Measurements from ENCODE around the gene EXD3. TPM values are rescaled to one million over a fixed set of nuclear protein-coding genes. Genes with fewer than 3 reads are reported as not detected.

Gene EXD3
- total and polyA plus RNA-seq, 2 of the 13 experiments (the other 11 are each of a cell fraction or from before 2014, with no cell fraction given): 2.7 to 4.8 TPM

DNA sequence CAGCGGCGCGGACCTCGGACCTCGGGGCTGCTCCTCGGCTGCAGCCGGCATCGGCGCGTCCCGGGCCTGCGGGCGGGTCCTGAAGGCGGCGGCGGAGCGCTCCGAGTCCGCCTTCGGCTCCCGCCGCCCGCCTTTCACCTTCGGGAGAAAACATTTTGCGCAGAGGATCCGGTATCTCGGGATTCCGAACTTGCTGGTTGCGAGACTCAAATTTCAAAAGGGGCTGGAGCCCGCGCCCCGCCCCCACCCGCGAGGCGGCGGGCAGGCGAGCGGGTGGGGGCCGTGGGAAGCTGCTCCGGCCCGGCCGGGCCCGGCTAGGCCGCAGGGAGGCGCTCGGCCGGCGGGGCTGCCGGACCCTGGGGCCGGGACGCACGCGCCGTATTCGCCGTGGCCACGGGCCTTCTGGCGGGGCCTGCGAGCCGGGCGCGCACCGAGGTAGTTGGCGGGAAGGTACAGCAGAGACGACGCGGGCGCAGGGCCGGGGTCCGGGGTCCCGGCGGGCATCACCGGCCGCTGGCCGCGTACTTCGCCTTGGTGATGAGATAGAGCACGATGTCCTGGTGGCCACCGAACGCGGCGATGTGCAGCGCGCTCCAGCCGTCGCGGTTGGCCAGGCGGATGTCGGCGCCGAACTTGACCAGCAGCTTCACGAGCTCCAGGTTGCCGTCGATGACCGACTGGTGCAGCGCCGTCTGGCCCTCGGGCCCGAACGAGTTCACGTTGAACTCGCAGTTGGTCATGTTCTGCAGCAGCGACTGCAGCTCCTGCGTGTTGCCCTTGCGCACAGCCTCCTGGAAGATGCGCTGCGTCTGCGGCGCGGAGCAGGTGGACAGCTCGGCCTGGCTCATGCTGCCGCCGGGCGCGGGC lies 121.6 kb downstream of the EXD3 start:
- DNase-seq (ENCODE audit: low spot score) (no peak), ATAC-seq (peak; percentile 14; the same call in 2 of the 3 replicates), FAIRE-seq (no peak)
- H3K4me3 ChIP-seq (replicated peaks in 1 of 3; ENCODE audit: insufficient read depth in 1 of 3, low read depth in 2 of 3, low read length in 3 of 3): peak overlapping the region; percentile 46 to 63 (median 51)
- peak overlapping the region; percentile 82 for H3K4me2 ChIP-seq (ENCODE audit: low read depth, low read length)
- ChIA-PET CTCF (ENCODE audit: low intra/inter-chr PET ratio, low total read pairs) (no interaction called here), POLR2A (interaction anchor here (0.5 to 1.9 kb wide), 6 partner anchors 10 to 147 kb away, joined by 3 to 6 read pairs (median 4); partner anchors contain the start of genes ENTPD8 and TOR4A)
- peaks cover 12 to 77% of the 10 kb centered on the region in 2 experiments for H3K27me3 ChIP-seq (ENCODE audit: control insufficient read depth in 1 of 2, insufficient read depth in 2 of 2, low read length in 2 of 2)
- H3K9me3 ChIP-seq (ENCODE audit: low read length): no peaks in the 10 kb centered on the region
- no TSS peak for BruUV-seq (replicated peaks)
- no peaks in the 10 kb centered on the region for H3K36me3 ChIP-seq (replicated peaks in 1 of 2; ENCODE audit: control insufficient read depth in 1 of 2, insufficient read depth in 2 of 2, low read length in 2 of 2)
- WGBS (ENCODE audit: low lambda C conversion rate): under 1% methylated on average over 27 of the region's 115 CpGs
- H4K20me1 ChIP-seq (ENCODE audit: insufficient read depth, low read length): no peaks in the 10 kb centered on the region
- H3K27ac ChIP-seq (ENCODE audit: extremely low read length, insufficient read depth, low read length): no peak overlapping the region
- no peak overlapping the region for H2AFZ ChIP-seq (ENCODE audit: low read length)
- intact Hi-C loops (cut with micrococcal nuclease; ENCODE audit: unreplicated experiment): loop anchor here (10.0 kb wide), 1 partner anchor 103 kb away; no protein-coding TSS in a partner anchor
- H3K4me1 ChIP-seq (ENCODE audit: insufficient read depth, low read length): peaks cover 77% of the 10 kb centered on the region
- in situ Hi-C loops (cut with HindIII; ENCODE audit: extremely low pct_ligation_motif_present, low pct_unique_long_range_greater_than_20kb): no loop called here
- peak overlapping the region; percentile 15; the same call in 1 of the 2 replicates for H3K9ac ChIP-seq (ENCODE audit: insufficient read depth, low read depth, low read length)
- no peaks in the 10 kb centered on the region for H3K79me2 ChIP-seq (ENCODE audit: insufficient read depth, low read length)
- TF ChIP-seq CCDC6 (CRISPR knock-in tag; IDR thresholded peaks at IDR 0.05) (peak; percentile 61), SALL2 (CRISPR knock-in tag; IDR thresholded peaks at IDR 0.05) (no peak), ZXDC (CRISPR knock-in tag; IDR thresholded peaks at IDR 0.05) (no peak), ZSCAN29 (CRISPR knock-in tag; conservative IDR thresholded peaks at IDR 0.05) (no peak), ZNF792 (CRISPR knock-in tag; IDR thresholded peaks at IDR 0.05) (0 out of 2 replicates have a peak, but pooled peaks have one; percentile 14), SYNCRIP (IDR thresholded peaks at IDR 0.05; ENCODE audit: insufficient read depth, low read depth, low read length) (no peak), TFDP2 (CRISPR knock-in tag; IDR thresholded peaks at IDR 0.05) (peak; percentile 69), FOSL2 (CRISPR knock-in tag; IDR thresholded peaks at IDR 0.05) (no peak), SP1 (IDR thresholded peaks at IDR 0.05) (no peak), SP1 (CRISPR knock-in tag; IDR thresholded peaks at IDR 0.05) (no peak), ZMAT3 (CRISPR knock-in tag; conservative IDR thresholded peaks at IDR 0.05) (no peak), SATB2 (CRISPR knock-in tag; IDR thresholded peaks at IDR 0.05) (no peak), HOMEZ (CRISPR knock-in tag; IDR thresholded peaks at IDR 0.05; ENCODE audit: low read depth) (no peak), ZSCAN5A (CRISPR knock-in tag; IDR thresholded peaks at IDR 0.05; ENCODE audit: borderline replicate concordance) (no peak), ZNF652 (CRISPR knock-in tag; IDR thresholded peaks at IDR 0.05; ENCODE audit: borderline replicate concordance, low read depth) (no peak), ZNF781 (CRISPR knock-in tag; IDR thresholded peaks at IDR 0.05; ENCODE audit: borderline replicate concordance, not compliant biosample characterization) (no peak)
- TF ChIP-seq, protein P1, sequence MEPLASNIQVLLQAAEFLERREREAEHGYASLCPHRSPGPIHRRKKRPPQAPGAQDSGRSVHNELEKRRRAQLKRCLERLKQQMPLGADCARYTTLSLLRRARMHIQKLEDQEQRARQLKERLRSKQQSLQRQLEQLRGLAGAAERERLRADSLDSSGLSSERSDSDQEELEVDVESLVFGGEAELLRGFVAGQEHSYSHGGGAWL (CRISPR knock-in tag; IDR thresholded peaks at IDR 0.05): peak; percentile 74; the same call in 1 of the 2 replicates
